SK-N-SH treated with all-trans-retinoic acid at 6 μM for 48 hours (cell line): ENCODE measurements around the gene KCTD14.

Source experiments
- ATAC-seq: fragments of 200-7000 bp; cut with Tn5 transposase; 3 replicates; pipeline ENCODE4 v1.9.1; 2020; ENCODE audit warnings: mild to moderate bottlenecking, moderate library complexity
- ARNTL ChIP-seq: fragments of 450-650 bp; formaldehyde crosslinking; IDR thresholded peaks from 2 replicates; pipeline ENCODE4 v1.5.0; 2020; ENCODE audit warnings: low read depth, mild to moderate bottlenecking, moderate library complexity, borderline replicate concordance
- CSDC2 ChIP-seq: fragments of 250-450 bp; sonication (Bioruptor Pico); IDR thresholded peaks from 2 replicates; pipeline ENCODE4 v1.5.0; 2020; ENCODE audit warnings: mild to moderate bottlenecking, moderate library complexity
- CSRNP3 ChIP-seq: fragments of 250-450 bp; sonication (Bioruptor Pico); IDR thresholded peaks from 2 replicates; pipeline ENCODE4 v1.5.1; 2021; ENCODE audit warnings: mild to moderate bottlenecking, moderate library complexity
- ESRRG ChIP-seq: fragments of 250-450 bp; sonication (Bioruptor Pico); IDR thresholded peaks from 2 replicates; pipeline ENCODE4 v1.6.1; 2021; ENCODE audit warnings: mild to moderate bottlenecking
- GLIS3 ChIP-seq: fragments of 250-450 bp; sonication (Bioruptor Pico); IDR thresholded peaks from 2 replicates; pipeline ENCODE4 v1.5.0; 2020; ENCODE audit warnings: mild to moderate bottlenecking, moderate library complexity
- ISL1 ChIP-seq: fragments of 250-450 bp; sonication (Bioruptor Pico); IDR thresholded peaks from 2 replicates; pipeline ENCODE4 v2.1.2; 2022; ENCODE audit warnings: mild to moderate bottlenecking, moderate library complexity
- OSR1 ChIP-seq: fragments of 250-450 bp; sonication (Bioruptor Pico); IDR thresholded peaks from 2 replicates; pipeline ENCODE4 v1.8.0; 2022; ENCODE audit warnings: moderate library complexity, mild to moderate bottlenecking, inconsistent platforms
- PATZ1 ChIP-seq: fragments of 250-450 bp; sonication (Bioruptor Pico); IDR thresholded peaks from 2 replicates; pipeline ENCODE4 v1.8.0; 2020; ENCODE audit warnings: mild to moderate bottlenecking, moderate library complexity, borderline replicate concordance
- POU6F1 ChIP-seq: fragments of 250-450 bp; sonication (Bioruptor Pico); IDR thresholded peaks from 2 replicates; pipeline ENCODE4 v1.8.0; 2021; ENCODE audit warnings: low read depth, mild to moderate bottlenecking, moderate library complexity, borderline replicate concordance
- PPARA ChIP-seq: fragments of 250-450 bp; sonication (Bioruptor Pico); IDR thresholded peaks from 2 replicates; pipeline ENCODE4 v1.5.0; 2020; ENCODE audit warnings: mild to moderate bottlenecking, borderline replicate concordance
- RARB ChIP-seq: fragments of 250-450 bp; sonication (Bioruptor Pico); IDR thresholded peaks from 2 replicates; pipeline ENCODE4 v1.8.0; 2021; ENCODE audit warnings: mild to moderate bottlenecking, moderate library complexity
- SNAI2 ChIP-seq: fragments of 250-450 bp; sonication (Bioruptor Pico); IDR thresholded peaks from 2 replicates; pipeline ENCODE4 v1.5.0; 2020; ENCODE audit warnings: mild to moderate bottlenecking, moderate library complexity
- TOX ChIP-seq: fragments of 250-450 bp; sonication (Bioruptor Pico); IDR thresholded peaks from 2 replicates; pipeline ENCODE4 v1.8.0; 2021; ENCODE audit warnings: mild to moderate bottlenecking, moderate library complexity, borderline replicate concordance
- ZC3H10 ChIP-seq: fragments of 250-450 bp; sonication (Bioruptor Pico); IDR thresholded peaks from 2 replicates; pipeline ENCODE4 v1.5.1; 2021; ENCODE audit warnings: mild to moderate bottlenecking, moderate library complexity
- ZFP3 ChIP-seq: fragments of 250-450 bp; sonication (Bioruptor Pico); IDR thresholded peaks from 2 replicates; pipeline ENCODE4 v1.5.0; 2020; ENCODE audit warnings: mild to moderate bottlenecking, moderate library complexity
- ZFP30 ChIP-seq: fragments of 450-650 bp; formaldehyde crosslinking; IDR thresholded peaks from 2 replicates; pipeline ENCODE4 v1.5.0; 2022; ENCODE audit warnings: mild to moderate bottlenecking, moderate library complexity
- ZNF565 ChIP-seq: fragments of 450-650 bp; formaldehyde crosslinking; conservative IDR thresholded peaks from 2 replicates; pipeline ENCODE4 v1.5.0; 2020; ENCODE audit warnings: low read depth, mild to moderate bottlenecking, moderate library complexity
- ZNF70 ChIP-seq: fragments of 450-650 bp; formaldehyde crosslinking; IDR thresholded peaks from 2 replicates; pipeline ENCODE4 v1.5.0; 2020; ENCODE audit warnings: mild to moderate bottlenecking, moderate library complexity
- ZNF8 ChIP-seq: fragments of 450-650 bp; formaldehyde crosslinking; IDR thresholded peaks from 2 replicates; pipeline ENCODE4 v1.5.0; 2020; ENCODE audit warnings: mild to moderate bottlenecking, moderate library complexity
- TF ChIP-seq, protein P1 (sequence below): fragments of 250-450 bp; sonication (Bioruptor Pico); IDR thresholded peaks from 2 replicates; pipeline ENCODE4 v1.5.1; 2020; ENCODE audit warnings: low read depth, mild to moderate bottlenecking, moderate library complexity
- TF ChIP-seq, protein P2 (sequence below): fragments of 250-450 bp; sonication (Bioruptor Pico); IDR thresholded peaks from 2 replicates; pipeline ENCODE4 v1.5.0; 2020; ENCODE audit warnings: mild to moderate bottlenecking, moderate library complexity

The KCTD14 gene

DNA sequence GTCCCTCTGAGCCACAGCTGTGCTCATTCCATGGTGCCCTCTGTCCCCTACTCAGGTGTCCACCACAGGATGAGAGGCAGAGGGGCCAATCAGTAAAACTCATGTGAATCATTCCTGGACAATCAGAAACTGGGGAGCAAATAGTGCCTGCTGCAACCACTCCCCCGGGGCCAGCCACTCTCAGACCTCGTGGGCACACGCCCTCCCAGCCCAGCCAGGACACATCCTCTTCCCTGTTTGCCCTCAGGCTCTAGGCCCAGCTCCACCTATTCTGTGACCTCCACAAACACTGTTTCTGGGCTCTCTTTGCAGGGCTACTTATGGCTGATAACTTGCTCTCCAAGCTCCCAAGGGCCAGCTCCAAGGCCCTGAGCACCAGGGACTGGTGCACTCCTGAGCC lies 14.0 kb upstream of the KCTD14 start:
- TF ChIP-seq GLIS3 (CRISPR knock-in tag) (no peak), CSRNP3 (no peak), ARNTL (CRISPR knock-in tag) (no peak), ISL1 (CRISPR knock-in tag) (no peak), ZFP3 (no peak), ESRRG (CRISPR knock-in tag) (no peak)
- no peak for ATAC-seq

- no peak for ATAC-seq
- TF ChIP-seq CSDC2 (no peak), SNAI2 (no peak), RARB (CRISPR knock-in tag) (no peak), GLIS3 (CRISPR knock-in tag) (no peak), OSR1 (CRISPR knock-in tag) (no peak), POU6F1 (CRISPR knock-in tag) (no peak), ZFP3 (no peak), ZFP30 (no peak), ZNF70 (CRISPR knock-in tag) (no peak), PPARA (CRISPR knock-in tag) (no peak), PATZ1 (no peak), ZC3H10 (CRISPR knock-in tag) (no peak), ZNF8 (CRISPR knock-in tag) (no peak), ISL1 (CRISPR knock-in tag) (no peak), ESRRG (CRISPR knock-in tag) (no peak), TOX (CRISPR knock-in tag) (no peak)
- TF ChIP-seq, protein P1, sequence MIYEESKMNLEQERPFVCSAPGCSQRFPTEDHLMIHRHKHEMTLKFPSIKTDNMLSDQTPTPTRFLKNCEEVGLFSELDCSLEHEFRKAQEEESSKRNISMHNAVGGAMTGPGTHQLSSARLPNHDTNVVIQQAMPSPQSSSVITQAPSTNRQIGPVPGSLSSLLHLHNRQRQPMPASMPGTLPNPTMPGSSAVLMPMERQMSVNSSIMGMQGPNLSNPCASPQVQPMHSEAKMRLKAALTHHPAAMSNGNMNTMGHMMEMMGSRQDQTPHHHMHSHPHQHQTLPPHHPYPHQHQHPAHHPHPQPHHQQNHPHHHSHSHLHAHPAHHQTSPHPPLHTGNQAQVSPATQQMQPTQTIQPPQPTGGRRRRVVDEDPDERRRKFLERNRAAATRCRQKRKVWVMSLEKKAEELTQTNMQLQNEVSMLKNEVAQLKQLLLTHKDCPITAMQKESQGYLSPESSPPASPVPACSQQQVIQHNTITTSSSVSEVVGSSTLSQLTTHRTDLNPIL = no peak
- TF ChIP-seq, protein P2, sequence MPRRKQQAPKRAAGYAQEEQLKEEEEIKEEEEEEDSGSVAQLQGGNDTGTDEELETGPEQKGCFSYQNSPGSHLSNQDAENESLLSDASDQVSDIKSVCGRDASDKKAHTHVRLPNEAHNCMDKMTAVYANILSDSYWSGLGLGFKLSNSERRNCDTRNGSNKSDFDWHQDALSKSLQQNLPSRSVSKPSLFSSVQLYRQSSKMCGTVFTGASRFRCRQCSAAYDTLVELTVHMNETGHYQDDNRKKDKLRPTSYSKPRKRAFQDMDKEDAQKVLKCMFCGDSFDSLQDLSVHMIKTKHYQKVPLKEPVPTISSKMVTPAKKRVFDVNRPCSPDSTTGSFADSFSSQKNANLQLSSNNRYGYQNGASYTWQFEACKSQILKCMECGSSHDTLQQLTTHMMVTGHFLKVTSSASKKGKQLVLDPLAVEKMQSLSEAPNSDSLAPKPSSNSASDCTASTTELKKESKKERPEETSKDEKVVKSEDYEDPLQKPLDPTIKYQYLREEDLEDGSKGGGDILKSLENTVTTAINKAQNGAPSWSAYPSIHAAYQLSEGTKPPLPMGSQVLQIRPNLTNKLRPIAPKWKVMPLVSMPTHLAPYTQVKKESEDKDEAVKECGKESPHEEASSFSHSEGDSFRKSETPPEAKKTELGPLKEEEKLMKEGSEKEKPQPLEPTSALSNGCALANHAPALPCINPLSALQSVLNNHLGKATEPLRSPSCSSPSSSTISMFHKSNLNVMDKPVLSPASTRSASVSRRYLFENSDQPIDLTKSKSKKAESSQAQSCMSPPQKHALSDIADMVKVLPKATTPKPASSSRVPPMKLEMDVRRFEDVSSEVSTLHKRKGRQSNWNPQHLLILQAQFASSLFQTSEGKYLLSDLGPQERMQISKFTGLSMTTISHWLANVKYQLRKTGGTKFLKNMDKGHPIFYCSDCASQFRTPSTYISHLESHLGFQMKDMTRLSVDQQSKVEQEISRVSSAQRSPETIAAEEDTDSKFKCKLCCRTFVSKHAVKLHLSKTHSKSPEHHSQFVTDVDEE (CRISPR knock-in tag) = no peak
Measured at GRCh38 chr11:78036313-78036712, 13.2 kb upstream of the KCTD14 start.

DNA sequence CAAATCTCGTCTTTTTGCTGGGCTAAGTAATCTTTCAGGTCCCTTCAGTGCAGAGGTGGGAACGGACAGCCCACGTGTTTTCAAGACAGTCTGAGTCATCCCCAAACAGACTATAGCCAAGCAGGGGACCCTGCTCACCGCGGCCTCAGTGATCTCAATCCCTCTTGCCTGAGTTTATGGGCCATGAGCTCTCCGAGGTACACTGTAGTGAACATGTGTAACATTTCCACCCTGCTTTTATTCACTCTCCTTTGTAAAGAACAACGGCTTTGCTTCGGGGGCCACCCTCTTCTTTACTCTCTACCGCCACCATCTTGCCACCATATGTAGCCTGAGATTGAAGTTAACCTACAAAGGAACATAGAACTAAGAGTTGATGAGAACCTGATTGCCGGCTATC lies 11.5 kb upstream of the KCTD14 start:
- no peak for ATAC-seq
- no peak for TF ChIP-seq GLIS3 (CRISPR knock-in tag)
- TF ChIP-seq ZNF565 (CRISPR knock-in tag) = no peak
- no peak for TF ChIP-seq ISL1 (CRISPR knock-in tag)
- no peak for TF ChIP-seq OSR1 (CRISPR knock-in tag)
- TF ChIP-seq RARB (CRISPR knock-in tag) = no peak
- no peak for TF ChIP-seq SNAI2
- TF ChIP-seq, protein P2 (CRISPR knock-in tag) = no peak
- TF ChIP-seq ZNF8 (CRISPR knock-in tag) = no peak
- no peak for TF ChIP-seq PPARA (CRISPR knock-in tag)
- TF ChIP-seq CSRNP3 = no peak
- no peak for TF ChIP-seq PATZ1
- TF ChIP-seq, protein P1 = no peak
- TF ChIP-seq, all 23 proteins: peak for 0
